Measurements from ENCODE around the gene PLB1. TPM values are rescaled to one million over a fixed set of nuclear protein-coding genes. Genes with fewer than 3 reads are reported as not detected.
"Not testable (repeated sequence)": the region's sequence is repeated elsewhere in the genome, so short reads cannot be mapped to it uniquely, and the experiment has no call there.

PLB1 gene
- total RNA-seq, 1 donor from 2014 or later: 5.5 TPM

- DNase-seq (ENCODE audit: low spot score): no peak
- intact Hi-C loops (cut with DNase I): no loop called here
- ATAC-seq: peak; percentile 56
Measured at GRCh38 chr2:28665041-28665704, 169.3 kb downstream of the PLB1 start.

GRCh38 chr2:28665811-28666377, 170.0 kb downstream of the PLB1 start:
- ATAC-seq; intact Hi-C loops (cut with DNase I); DNase-seq (ENCODE audit: low spot score): not testable (repeated sequence)

DNA sequence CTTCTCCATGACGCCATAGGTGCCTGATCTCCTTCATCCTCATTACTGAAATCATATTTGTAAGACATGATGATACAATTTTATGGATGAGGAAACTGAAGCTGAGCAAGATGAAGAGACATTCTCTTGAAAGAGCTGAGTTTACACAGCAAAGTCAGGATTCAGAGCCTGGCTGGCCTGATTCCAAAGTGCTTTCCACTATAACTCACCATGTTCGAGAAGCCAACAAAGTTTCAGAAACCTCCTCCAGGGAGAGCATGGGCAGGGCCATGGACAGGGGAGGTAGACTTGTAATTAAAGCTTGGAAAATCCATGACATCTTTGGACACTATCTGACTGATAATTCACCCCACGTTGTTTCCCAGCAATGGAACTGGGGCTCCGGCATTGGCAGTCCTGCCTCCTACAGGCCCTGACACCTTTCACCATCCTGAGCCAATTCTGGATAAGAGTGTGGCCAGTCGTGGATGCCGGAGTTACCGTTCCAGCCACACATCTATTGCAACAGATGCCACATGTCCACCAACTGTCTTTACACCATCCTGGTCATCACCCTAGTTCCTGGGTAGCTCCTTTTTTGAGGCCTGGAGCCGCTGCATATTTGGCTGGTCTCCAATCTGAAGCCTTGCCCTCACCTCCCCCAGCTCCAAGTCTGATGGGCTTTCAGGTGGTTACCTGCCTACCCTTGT, 170.8 kb downstream of the PLB1 start:
- ATAC-seq (no peak), DNase-seq (ENCODE audit: low spot score) (no peak)
- intact Hi-C loops (cut with DNase I): no loop called here

DNA sequence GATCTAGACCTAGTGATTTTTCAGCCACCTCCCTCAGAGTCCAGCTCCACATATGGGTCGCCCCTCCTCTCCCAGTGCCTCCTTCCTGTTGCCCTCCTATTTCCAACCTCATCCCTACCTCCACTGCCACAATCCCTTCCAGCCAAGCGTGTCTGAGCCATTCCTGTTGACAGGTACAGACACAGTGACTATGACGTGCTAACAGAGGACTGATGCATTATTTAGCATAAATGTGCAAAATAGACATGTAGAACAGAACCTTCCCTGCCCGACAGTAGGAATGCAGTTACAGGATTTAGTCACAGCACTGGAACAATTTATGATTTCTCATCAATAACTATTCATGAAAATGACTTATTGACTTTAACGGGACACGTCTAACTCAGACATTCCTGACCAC, 171.4 kb downstream of the PLB1 start:
- intact Hi-C loops (cut with DNase I): no loop called here
- DNase-seq (ENCODE audit: low spot score) (no peak), ATAC-seq (no peak)

DNA sequence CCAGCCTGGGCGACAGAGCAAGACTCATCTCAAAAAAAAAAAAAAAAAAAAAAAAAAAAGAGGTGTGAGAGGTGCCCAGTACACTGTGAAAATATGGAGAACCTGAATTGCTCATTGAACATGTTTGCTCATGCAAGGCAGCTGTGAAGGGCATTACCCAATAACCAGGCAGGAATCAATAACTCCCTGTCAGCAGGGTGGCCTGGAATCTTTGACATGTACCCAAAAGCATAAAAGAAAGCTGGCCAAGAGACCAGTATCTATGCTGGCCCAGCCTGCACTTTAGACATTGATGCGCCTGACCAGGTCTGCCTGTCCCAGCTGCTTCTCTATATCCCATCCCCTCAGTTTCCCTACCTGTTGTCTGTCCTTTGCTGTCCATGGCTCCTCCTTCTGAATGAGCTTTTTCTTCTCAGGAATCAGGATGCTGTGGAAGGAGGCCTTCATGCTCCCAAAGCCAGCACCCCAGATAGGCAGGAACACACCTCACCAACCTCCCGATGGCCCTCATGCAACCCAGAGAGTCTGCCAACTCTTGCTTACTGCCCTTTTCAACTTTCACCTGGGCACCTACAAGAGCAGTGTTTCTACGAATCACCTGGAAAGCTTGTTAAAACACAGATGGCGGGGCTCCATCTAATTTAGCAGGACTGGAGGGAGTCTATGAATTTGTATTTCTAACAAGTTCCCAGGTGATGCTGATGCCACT, 172.4 kb downstream of the PLB1 start:
- intact Hi-C loops (cut with DNase I): no loop called here
- DNase-seq (ENCODE audit: low spot score): no peak
- ATAC-seq: no peak

DNA sequence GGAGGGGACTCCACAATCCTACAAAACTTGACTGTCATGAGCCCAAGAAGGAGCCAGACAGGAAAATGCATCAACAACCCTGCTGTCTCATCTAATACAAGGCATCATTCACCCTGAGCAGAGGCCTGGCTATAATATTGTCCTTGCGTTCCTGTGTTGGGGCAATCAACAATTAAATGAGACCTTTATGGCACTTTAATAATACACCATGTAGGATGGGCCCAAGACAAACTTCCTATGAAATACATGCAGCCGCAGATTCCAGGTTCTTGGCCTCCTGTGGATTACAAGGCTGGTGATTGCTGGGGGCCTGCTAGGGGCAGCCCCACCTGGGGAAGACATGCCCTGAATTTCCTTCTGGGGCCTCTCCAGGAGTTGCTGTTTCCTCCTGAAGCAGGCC, 173.0 kb downstream of the PLB1 start:
- intact Hi-C loops (cut with DNase I): no loop called here
- DNase-seq (ENCODE audit: low spot score) (no peak), ATAC-seq (no peak)

GRCh38 chr2:28670856-28671255, 175.0 kb downstream of the PLB1 start:
- intact Hi-C loops (cut with DNase I): no loop called here
- DNase-seq (ENCODE audit: low spot score): no peak
- no peak for ATAC-seq

- no peak for ATAC-seq
- intact Hi-C loops (cut with DNase I): no loop called here
- DNase-seq (ENCODE audit: low spot score): no peak
Measured at GRCh38 chr2:28673338-28673737, 177.5 kb downstream of the PLB1 start.

DNA sequence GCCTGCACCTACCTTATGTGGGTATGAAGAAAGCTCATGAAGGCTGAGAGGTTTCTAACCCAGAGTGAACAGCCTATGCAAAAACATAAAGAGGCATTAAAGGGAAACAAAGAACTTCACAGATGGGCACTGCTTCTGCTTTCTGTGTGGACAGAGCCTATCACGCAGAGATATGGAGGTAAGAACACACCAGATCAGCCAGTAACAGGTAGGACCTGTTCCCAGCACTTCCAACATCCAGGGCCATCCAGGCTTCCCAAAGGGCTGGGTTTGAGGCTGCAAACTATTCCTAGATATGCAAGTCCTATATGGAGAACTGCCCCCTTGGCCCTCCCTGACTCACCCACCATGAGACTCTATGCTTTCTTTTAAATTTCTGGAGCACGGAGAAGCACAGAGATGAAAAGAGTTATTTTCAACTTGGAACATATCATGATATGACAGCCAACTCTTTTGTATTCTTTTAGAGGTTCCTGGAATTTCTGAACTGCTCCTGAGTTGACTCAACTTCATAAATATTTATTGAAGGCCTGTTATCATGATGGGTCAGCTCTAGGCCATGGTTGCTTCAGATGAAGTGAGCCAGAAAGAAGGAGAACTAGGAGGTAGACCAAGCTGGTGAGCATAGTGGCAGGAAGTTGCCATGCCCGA, 178.3 kb downstream of the PLB1 start:
- no peak for DNase-seq (ENCODE audit: low spot score)
- intact Hi-C loops (cut with DNase I): no loop called here

DNA sequence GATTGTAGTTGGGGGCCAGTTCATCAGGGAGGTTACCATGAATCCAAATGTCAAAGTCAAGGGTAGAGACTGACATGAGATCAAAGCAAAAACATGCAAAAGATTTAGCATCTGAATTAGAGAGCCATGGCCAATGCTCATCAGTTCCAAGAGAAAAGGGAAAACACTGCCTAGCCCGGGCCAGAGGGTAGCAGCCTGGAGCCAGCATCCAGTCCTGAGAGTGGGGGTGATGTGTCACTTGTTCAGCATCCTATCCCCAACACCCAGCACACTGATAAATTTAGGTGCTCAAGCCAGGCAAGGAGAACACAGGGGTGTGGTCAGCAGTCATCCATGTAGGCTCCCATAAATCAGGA, 178.8 kb downstream of the PLB1 start:
- DNase-seq (ENCODE audit: low spot score) (no peak), ATAC-seq (no peak)
- intact Hi-C loops (cut with DNase I): no loop called here

More for the DNA sequence above, 178.3 kb downstream of the PLB1 start:
- ATAC-seq: no peak

GRCh38 chr2:28676152-28676835, 180.4 kb downstream of the PLB1 start:
- intact Hi-C loops (cut with DNase I): no loop called here
- ATAC-seq: no peak
- DNase-seq (ENCODE audit: low spot score): no peak

DNA sequence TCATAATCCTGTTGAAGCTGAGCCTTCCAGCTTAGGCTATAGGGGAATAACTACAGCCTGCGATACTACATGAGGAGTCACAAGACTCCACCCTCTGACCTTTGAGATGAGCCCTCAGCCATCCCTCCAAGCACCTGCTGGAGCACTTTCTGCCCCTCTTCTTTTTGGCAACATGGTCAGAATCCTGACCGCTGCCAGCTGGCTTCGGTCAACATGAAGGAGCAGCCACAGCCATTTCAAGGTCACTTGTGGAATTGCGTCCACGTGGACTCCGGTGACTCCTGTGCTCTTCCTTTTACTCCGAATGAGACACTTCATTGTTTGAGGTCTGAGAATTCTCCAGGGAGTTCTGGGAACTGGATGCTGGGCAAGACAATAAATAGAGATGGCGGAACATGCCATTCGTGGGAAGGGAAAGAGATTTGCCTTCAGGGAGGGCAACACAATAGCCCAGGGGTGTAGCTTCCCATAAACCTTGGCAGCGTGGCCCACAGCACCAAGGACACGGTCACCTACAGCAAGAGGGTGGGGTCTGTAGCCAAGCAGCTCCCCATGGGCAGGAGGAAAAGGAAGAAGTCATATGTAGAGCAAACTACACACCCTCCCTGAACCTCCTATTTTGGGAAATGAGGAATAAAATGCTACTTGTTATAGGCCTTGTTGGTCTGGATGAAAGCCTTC, 182.5 kb downstream of the PLB1 start:
- ATAC-seq: no peak
- DNase-seq (ENCODE audit: low spot score): no peak
- intact Hi-C loops (cut with DNase I): no loop called here

GRCh38 chr2:28678944-28679343, 183.1 kb downstream of the PLB1 start:
- DNase-seq (ENCODE audit: low spot score) (no peak), ATAC-seq (no peak)
- intact Hi-C loops (cut with DNase I): no loop called here

DNA sequence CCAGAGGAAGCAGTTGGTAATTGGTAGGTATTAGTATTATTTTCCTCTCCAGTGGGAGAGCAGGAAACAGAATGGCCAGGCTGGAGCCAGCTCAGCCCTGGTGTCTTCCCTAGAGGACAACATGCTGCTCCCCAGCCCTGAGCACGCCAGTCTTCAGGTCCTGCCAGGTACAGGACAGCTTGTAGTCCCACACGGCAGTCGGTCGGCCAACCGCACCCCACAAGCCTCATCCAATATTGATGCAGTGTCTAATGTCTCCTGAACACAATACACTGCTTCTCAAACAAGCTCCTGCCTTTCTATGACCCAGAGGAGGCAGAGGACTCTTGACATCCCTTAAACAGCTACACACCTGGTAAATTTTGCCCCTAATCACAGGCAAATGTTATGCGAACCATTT, 184.8 kb downstream of the PLB1 start:
- DNase-seq (ENCODE audit: low spot score): no peak
- intact Hi-C loops (cut with DNase I): no loop called here
- ATAC-seq: no peak

GRCh38 chr2:28681158-28681571, 185.3 kb downstream of the PLB1 start:
- DNase-seq (ENCODE audit: low spot score) (no peak), ATAC-seq (no peak)
- intact Hi-C loops (cut with DNase I): no loop called here

DNA sequence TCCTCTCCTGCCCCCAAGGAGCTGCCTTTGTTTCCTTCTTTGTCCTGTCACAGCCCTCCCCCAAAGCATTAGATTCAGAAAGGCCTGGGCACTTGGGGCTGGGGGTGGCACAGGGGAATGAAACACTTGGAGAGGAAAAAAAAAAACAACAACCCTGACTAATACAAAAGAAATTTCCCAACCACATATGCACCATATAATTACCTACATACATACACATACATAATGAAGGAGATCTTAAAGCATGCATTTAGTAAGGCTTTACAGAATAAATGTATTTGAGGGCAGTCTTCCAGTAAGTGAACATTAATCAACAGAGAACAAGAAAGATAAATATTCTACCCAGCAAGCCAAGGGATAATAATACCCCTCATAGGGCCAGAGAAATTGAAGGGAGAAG, 185.7 kb downstream of the PLB1 start:
- no peak for DNase-seq (ENCODE audit: low spot score)
- ATAC-seq: no peak
- intact Hi-C loops (cut with DNase I): no loop called here

GRCh38 chr2:28683100-28683706, 187.3 kb downstream of the PLB1 start:
- DNase-seq (ENCODE audit: low spot score) (peak; percentile 70), ATAC-seq (peak; percentile 69)
- intact Hi-C loops (cut with DNase I): no loop called here
